Measurements from ENCODE around the gene ITGAX. TPM values are rescaled to one million over a fixed set of nuclear protein-coding genes. Genes with fewer than 3 reads are reported as not detected.

Gene ITGAX
- total and polyA plus RNA-seq, 10 of the 15 experiments (the other 5 are each of a cell fraction or from before 2014, with no cell fraction given), result 1.6 to 37.9 (median 17.9) TPM

DNA sequence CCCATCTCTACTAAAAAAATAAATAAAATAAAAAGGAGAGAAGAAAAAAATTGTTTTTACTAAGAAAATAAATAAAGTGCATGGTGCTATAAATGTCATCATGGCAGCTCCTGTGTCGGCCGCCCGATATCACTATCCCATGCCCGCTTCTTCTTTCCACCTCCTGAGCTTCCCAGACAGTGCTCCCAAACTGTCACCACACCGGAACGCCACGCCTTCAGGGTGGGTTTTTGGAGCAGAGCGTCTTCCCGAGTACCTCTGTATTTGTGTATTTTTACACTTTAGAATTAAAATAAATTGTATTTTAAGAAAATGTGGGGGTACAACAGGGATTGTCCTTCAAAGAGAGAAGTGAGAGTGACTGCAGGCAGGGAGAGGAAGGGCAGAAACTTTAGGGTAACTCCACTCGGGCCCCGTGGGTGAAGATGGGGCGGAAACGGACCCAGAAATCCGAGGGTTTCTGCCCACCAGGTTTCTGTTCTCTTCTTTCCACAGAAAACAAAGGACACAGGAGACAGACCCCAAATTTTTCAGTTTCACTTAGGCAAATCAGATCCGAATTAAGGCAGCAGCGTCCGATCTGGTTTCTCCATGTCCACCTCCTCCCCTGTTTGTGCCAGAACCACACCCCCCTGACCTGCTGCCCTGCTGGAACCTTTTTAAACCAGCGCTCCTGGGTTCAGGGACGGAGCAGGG, 3.6 kb upstream of the ITGAX start (continued):
- no peak for TF ChIP-seq IRF5 (IDR thresholded peaks at IDR 0.05; ENCODE audit: borderline replicate concordance)
- no peak for TF ChIP-seq RAD21 (IDR thresholded peaks at IDR 0.05; ENCODE audit: insufficient read depth, low read depth, low read length)
- TF ChIP-seq NR2F1 (conservative IDR thresholded peaks at IDR 0.05), result peak; percentile 83
- TF ChIP-seq ZNF622 (IDR thresholded peaks at IDR 0.05), result no peak
- no peak for TF ChIP-seq POLR2A (IDR thresholded peaks at IDR 0.05; ENCODE audit: low read depth, low read length)
- no peak for TF ChIP-seq NR2C2 (IDR thresholded peaks at IDR 0.05; ENCODE audit: borderline replicate concordance, control insufficient read depth, insufficient read length, low read depth)
- no peak for TF ChIP-seq STAT1 (conservative IDR thresholded peaks at IDR 0.05)
- TF ChIP-seq, protein P1, sequence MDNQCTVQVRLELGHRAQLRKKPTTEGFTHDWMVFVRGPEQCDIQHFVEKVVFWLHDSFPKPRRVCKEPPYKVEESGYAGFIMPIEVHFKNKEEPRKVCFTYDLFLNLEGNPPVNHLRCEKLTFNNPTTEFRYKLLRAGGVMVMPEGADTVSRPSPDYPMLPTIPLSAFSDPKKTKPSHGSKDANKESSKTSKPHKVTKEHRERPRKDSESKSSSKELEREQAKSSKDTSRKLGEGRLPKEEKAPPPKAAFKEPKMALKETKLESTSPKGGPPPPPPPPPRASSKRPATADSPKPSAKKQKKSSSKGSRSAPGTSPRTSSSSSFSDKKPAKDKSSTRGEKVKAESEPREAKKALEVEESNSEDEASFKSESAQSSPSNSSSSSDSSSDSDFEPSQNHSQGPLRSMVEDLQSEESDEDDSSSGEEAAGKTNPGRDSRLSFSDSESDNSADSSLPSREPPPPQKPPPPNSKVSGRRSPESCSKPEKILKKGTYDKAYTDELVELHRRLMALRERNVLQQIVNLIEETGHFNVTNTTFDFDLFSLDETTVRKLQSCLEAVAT (IDR thresholded peaks at IDR 0.05), result no peak
- TF ChIP-seq, protein P2, sequence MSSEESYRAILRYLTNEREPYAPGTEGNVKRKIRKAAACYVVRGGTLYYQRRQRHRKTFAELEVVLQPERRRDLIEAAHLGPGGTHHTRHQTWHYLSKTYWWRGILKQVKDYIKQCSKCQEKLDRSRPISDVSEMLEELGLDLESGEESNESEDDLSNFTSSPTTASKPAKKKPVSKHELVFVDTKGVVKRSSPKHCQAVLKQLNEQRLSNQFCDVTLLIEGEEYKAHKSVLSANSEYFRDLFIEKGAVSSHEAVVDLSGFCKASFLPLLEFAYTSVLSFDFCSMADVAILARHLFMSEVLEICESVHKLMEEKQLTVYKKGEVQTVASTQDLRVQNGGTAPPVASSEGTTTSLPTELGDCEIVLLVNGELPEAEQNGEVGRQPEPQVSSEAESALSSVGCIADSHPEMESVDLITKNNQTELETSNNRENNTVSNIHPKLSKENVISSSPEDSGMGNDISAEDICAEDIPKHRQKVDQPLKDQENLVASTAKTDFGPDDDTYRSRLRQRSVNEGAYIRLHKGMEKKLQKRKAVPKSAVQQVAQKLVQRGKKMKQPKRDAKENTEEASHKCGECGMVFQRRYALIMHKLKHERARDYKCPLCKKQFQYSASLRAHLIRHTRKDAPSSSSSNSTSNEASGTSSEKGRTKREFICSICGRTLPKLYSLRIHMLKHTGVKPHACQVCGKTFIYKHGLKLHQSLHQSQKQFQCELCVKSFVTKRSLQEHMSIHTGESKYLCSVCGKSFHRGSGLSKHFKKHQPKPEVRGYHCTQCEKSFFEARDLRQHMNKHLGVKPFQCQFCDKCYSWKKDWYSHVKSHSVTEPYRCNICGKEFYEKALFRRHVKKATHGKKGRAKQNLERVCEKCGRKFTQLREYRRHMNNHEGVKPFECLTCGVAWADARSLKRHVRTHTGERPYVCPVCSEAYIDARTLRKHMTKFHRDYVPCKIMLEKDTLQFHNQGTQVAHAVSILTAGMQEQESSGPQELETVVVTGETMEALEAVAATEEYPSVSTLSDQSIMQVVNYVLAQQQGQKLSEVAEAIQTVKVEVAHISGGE (CRISPR knock-in tag; IDR thresholded peaks at IDR 0.05), result no peak
- TF ChIP-seq RELA (IDR thresholded peaks at IDR 0.05; ENCODE audit: borderline replicate concordance, partially characterized antibody), result no peak
- peak; percentile 85 for TF ChIP-seq NFIC (IDR thresholded peaks at IDR 0.05; ENCODE audit: low read depth, low read length)
- TF ChIP-seq ZNF274 (IDR thresholded peaks at IDR 0.05; ENCODE audit: insufficient read depth, insufficient read length), result no peak
- no peak; the same call in 1 of the 2 replicates for TF ChIP-seq PML (IDR thresholded peaks at IDR 0.05; ENCODE audit: low read length)
- TF ChIP-seq TCF7 (IDR thresholded peaks at IDR 0.05; ENCODE audit: borderline replicate concordance), result no peak
- no peak for TF ChIP-seq LARP7 (IDR thresholded peaks at IDR 0.05)
- TF ChIP-seq CHD2 (IDR thresholded peaks at IDR 0.05; ENCODE audit: borderline replicate concordance, low read depth, low read length), result no peak
- TF ChIP-seq MYC (IDR thresholded peaks at IDR 0.05; ENCODE audit: insufficient read depth, insufficient read length, insufficient replicate concordance, low read length, severe bottlenecking), result no peak
- TF ChIP-seq BHLHE40 (IDR thresholded peaks at IDR 0.05; ENCODE audit: borderline replicate concordance in 1 of 2, low read depth in 2 of 2, low read length in 1 of 2), result peak in 1 of 2 experiments; percentile 3; a peak in 1 of 4 replicates
- TF ChIP-seq, protein P3, sequence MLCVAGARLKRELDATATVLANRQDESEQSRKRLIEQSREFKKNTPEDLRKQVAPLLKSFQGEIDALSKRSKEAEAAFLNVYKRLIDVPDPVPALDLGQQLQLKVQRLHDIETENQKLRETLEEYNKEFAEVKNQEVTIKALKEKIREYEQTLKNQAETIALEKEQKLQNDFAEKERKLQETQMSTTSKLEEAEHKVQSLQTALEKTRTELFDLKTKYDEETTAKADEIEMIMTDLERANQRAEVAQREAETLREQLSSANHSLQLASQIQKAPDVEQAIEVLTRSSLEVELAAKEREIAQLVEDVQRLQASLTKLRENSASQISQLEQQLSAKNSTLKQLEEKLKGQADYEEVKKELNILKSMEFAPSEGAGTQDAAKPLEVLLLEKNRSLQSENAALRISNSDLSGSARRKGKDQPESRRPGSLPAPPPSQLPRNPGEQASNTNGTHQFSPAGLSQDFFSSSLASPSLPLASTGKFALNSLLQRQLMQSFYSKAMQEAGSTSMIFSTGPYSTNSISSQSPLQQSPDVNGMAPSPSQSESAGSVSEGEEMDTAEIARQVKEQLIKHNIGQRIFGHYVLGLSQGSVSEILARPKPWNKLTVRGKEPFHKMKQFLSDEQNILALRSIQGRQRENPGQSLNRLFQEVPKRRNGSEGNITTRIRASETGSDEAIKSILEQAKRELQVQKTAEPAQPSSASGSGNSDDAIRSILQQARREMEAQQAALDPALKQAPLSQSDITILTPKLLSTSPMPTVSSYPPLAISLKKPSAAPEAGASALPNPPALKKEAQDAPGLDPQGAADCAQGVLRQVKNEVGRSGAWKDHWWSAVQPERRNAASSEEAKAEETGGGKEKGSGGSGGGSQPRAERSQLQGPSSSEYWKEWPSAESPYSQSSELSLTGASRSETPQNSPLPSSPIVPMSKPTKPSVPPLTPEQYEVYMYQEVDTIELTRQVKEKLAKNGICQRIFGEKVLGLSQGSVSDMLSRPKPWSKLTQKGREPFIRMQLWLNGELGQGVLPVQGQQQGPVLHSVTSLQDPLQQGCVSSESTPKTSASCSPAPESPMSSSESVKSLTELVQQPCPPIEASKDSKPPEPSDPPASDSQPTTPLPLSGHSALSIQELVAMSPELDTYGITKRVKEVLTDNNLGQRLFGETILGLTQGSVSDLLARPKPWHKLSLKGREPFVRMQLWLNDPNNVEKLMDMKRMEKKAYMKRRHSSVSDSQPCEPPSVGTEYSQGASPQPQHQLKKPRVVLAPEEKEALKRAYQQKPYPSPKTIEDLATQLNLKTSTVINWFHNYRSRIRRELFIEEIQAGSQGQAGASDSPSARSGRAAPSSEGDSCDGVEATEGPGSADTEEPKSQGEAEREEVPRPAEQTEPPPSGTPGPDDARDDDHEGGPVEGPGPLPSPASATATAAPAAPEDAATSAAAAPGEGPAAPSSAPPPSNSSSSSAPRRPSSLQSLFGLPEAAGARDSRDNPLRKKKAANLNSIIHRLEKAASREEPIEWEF (IDR thresholded peaks at IDR 0.05; ENCODE audit: insufficient replicate concordance, low read depth, low read length), result peak; percentile 30

Measured in GM12878 (cell line).